ENCODE measurements around the gene CX3CR1.

Gene CX3CR1

DNA sequence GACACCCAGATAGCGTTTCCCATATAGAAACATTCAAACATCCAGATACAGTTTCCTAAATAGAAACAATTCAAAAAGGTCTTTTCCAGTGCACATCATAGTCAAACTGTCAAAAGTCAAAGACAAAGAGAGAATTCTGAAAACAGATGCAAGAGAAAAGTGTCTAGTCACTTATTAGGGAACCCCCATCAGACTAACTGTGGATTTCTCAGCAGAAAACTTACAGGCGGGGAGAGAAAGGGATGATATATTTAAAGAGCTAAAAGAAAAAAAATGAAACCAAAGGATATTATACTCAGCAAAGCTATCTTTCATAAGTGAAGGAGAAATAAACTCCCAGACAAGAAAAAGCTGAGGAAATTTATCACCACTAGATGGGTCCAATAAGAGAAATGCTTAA lies 22.3 kb upstream of the CX3CR1 start:
- no peak overlapping the region for H3K4me3 ChIP-seq (ENCODE audit: low read length)
- no peak for TF ChIP-seq ZNF274 (IDR thresholded peaks at IDR 0.05; ENCODE audit: low read depth, low read length)

DNA sequence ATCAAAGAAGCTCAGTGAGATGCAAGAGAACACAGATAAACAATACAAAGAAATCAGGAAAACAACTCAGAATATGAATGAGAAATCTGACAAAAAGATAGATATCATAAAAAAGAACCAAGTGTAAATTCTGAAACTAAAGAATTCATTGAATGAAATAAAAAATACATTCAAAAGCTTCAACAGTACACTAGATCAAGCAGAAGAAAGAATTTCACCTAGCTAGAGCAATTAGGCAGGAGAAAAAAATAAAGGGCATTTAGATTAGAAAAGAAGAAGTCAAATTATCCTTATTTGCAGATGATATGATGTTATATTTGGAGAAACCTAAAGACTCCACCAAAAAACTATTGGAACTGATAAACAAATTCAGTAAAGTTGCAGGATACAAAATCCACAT lies 19.4 kb upstream of the CX3CR1 start:
- no peak overlapping the region for H3K4me3 ChIP-seq (ENCODE audit: low read length)

DNA sequence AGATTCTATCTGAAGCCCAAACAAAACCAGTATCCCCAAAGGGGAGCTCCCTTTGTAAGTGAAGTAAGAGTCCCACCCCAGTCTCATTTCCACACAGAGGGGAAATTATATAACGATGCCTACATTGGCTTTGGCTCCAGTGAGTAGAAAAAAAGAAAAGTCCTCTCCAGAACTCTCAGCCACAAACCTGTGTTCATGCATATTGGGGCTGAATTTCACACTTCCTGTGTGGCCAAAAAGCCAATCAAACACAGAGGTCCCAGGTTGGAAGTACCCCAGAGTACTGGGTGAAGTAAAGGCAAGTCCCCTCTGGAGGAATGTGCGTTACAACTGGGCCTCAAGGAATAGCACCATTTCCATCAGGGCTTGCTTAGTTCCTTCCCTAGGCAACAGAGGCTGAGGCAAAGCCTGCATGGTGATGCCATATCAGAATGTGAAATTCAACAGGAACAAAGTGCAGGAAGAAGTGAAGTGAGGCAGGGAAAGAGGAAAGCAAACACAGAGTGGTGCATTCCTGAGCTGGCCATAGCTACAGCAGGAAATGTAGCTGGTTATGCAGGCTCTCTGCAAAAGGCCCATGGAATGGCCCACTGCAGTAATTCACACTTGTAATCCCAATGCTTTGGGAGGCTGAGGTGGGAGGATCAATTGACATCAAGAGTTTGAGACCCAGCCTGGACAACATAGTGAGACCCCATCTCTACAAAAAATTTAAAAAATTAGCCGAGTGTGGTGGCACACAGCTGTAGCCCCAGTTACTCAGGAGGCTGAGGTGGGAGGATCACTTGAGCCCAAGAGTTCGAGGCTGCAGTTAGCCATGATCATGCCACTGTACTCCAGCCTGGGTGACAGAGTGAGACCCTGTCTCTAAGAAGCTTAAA lies 16.6 kb upstream of the CX3CR1 start:
- no peak overlapping the region for H3K4me3 ChIP-seq (ENCODE audit: low read length)
- no peak for TF ChIP-seq ZNF274 (IDR thresholded peaks at IDR 0.05; ENCODE audit: low read depth, low read length)

More for the DNA sequence above, 19.4 kb upstream of the CX3CR1 start:
- no peak for TF ChIP-seq ZNF274 (IDR thresholded peaks at IDR 0.05; ENCODE audit: low read depth, low read length)

DNA sequence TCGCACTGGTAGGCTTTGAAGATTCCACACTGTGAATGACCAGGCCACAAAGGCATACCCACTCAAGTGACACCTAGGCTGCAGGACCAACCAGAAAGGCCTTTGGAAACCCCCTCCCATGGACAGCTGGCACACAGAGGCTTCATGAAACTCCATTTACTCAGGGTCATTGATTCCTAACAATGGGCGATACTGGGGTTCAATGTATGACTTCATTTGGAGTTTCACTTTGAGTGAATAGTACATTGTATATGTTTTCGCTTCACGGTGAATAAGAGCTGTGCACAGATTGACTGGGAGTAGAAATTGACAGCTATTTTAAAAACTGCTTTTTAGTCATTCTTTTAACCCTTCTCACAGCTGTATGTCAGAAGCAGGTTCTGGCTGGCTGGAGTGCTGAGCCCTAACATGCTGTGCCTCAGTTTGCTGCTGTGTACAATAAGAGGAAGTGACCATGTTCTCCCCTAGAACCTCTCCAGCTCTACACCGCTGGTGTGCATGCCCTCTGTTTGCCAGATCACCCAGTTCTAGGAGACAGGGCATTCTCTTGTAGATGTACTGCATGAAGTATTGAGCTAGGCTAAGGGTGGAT lies 15.4 kb upstream of the CX3CR1 start:
- no peak overlapping the region for H3K4me3 ChIP-seq (ENCODE audit: low read length)
- TF ChIP-seq ZNF274 (IDR thresholded peaks at IDR 0.05; ENCODE audit: low read depth, low read length) = no peak

DNA sequence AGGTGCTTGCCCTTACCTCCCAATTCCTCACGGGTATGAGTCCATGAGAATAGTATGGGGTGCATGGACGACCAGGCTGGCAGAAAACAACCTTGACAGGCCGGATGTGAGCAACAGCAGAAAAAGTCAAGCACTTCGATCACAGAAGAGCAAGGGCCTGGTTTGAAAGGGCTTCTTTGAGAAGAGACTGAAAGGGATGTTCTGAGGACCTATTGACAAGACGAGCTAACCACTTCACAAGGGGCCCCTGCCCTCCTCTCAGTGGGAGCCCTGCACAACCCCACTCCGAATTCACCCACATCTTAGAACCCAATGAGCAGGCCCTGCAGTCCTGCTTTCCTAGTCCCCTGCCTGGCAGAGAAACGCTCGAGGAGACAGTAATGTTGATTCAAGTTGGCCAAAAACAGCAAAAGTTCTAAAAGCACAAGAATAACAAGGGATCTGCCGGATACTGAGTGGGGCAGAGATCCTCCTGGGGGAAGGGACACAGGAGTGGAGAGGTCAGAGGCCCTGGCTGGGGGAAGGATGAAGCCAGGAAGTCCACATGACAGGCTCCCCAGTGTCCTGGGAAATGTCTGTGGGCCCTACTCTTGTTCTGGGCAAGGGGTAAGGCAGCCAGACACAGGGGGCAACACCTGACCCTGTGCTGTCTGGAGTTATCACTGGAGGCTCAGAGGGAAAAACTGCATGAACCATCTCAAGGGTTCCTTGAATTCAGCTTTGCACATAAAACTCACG lies 14.8 kb upstream of the CX3CR1 start:
- no peak for TF ChIP-seq ZNF274 (IDR thresholded peaks at IDR 0.05; ENCODE audit: low read depth, low read length)
- H3K4me3 ChIP-seq (ENCODE audit: low read length) = no peak overlapping the region

DNA sequence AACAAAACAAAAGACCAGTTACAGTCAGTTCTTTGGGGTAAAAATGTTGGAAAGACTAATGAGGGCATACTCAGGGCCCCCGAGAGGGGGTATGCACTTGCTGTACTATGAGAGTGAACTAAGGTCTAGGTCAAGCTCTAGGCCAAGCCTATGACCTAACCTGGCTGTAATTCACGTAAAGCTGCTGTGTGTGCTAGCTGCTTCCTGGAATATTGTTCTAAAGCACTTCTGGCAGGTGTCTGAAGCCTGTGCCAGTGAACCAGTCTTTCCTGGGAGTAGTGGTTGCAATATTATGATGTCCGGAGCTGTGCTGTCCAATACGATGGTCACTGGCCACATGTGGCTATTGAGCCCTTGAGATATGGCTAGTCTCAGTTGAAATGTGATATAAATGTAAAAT lies 13.1 kb upstream of the CX3CR1 start:
- no peak for TF ChIP-seq ZNF274 (IDR thresholded peaks at IDR 0.05; ENCODE audit: low read depth, low read length)
- no peak overlapping the region for H3K4me3 ChIP-seq (ENCODE audit: low read length)

DNA sequence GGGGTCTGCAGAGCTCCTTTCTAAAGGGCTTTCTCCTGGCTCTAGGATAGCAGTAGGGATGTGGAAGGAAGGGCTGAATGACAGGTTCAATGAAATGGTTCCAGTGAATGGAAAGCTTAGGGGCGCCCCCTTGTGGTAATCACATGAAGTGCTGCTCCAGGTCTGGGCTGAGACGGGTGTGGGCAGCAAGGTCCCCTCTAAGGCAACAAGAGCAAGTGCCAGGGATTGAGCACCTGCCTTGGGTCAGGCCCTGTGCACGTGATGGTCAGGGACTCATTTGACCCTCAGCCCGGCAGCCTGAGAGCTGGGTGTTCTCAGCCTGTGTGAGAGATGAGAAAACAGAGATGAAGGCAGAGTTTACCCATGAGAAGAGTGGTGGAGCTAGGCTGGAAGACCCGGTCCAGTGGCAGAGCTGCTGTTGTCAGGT lies 12.1 kb upstream of the CX3CR1 start:
- H3K4me3 ChIP-seq (ENCODE audit: low read length) = no peak overlapping the region
- no peak for TF ChIP-seq ZNF274 (IDR thresholded peaks at IDR 0.05; ENCODE audit: low read depth, low read length)

DNA sequence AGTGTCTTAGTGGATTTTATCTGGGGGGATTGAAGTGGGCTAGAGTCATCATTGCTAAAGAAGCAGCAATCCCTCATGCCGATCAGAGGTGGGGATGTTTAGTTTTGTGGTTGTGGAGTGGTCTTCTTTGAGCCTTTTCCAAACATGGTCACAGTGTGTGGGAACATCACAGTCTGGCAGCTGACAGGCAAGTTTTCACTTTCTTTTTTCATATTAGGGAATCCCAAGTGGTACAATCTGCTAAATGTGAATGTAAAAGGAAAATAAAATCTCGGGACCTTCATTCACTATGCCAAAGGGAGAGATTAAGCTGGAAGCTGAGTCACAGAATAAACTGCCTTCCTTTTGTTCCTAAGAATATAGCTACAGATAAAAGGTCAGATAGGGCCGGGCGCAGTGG lies 10.4 kb upstream of the CX3CR1 start:
- no peak for TF ChIP-seq ZNF274 (IDR thresholded peaks at IDR 0.05; ENCODE audit: low read depth, low read length)
- no peak overlapping the region for H3K4me3 ChIP-seq (ENCODE audit: low read length)

DNA sequence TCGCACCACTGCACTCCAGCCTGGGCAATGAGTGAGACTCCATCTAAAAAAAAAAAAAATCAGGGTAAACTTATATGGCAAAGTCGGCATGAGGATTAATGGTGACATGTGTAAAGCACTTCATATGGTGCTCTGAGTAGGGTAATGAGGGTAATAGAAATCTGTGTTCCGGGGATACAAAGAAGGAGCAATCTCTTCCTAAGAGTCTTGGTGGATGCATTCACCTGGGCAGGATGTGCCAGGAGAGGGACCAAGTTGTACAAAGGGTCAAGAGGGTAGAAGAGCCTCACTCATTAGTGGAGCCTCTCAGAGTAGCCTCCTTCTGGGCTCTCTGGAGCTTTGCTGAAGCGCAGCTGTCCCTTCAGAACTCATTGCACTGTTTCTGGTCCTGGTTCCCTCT lies 9.3 kb upstream of the CX3CR1 start:
- no peak for TF ChIP-seq ZNF274 (IDR thresholded peaks at IDR 0.05; ENCODE audit: low read depth, low read length)
- no peak overlapping the region for H3K4me3 ChIP-seq (ENCODE audit: low read length)

DNA sequence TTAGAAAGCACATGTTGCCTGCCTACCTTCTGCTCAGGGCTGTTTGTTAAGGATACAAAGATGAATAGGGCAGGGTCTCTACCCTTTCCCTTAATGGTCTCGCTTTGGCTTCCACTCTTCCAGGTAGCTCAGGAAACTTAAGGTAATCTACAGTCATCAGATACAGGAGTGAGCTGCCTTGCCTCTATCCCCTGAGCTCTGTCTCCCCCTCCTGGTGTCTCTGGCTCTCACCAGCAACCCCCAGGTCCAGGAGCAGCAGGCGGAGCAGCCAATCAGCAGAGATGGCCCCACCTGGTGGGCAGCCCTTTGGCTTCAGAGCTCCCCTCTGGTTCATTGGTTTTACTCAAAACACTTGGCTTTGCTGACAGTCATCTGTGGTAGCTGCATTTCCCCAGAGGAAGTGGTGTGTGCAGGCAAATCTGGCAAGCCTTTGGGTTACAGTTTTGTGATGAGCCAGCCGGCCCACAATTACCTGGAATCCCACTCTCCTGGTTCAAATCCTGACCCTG lies 8.5 kb upstream of the CX3CR1 start:
- H3K4me3 ChIP-seq (ENCODE audit: low read length) = no peak overlapping the region
- no peak for TF ChIP-seq ZNF274 (IDR thresholded peaks at IDR 0.05; ENCODE audit: low read depth, low read length)

DNA sequence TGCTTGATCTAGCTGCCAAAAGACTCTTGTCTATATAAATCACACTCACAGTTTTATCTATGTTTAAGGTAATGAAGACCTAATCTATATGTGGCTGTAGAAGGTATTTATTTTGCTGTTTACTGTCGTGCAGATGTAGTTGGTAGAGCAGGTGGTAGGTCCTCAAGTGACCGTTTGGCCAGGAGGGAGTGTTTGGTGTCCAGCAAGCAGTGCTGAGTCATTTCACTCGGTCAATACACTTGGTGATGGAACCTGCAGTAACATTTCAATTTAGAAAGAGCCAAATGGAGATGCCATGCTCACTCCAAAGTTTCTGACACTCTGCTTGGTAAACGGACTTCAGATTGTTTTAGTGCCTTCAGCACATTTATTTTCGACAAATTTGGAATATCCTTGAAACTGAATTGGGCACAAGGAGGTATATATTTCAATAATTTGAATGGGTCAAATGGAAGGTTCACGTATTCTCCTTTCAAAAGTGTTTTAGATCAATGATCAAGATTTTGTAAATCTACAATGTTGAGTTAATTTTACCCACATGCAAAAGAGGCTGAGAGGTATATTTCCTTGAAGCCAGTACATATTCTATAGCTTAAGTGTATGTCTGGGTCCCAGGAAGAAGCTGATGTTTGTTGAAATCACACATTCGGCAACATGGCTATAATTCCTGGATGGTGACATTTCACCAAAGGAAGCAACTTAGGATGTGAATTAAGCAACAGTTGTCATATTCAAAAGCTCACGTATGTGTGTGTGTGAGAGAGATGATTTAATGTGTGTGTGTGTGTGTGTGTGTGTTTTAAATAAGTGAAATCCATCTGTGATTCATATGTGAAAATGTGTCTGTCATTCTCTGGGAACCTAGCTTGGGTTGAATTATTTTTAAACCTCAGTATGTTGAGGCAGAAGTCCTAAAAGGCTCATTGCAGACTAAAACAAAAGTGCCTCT lies 7.7 kb upstream of the CX3CR1 start:
- TF ChIP-seq ZNF274 (IDR thresholded peaks at IDR 0.05; ENCODE audit: low read depth, low read length) = no peak
- H3K4me3 ChIP-seq (ENCODE audit: low read length) = no peak overlapping the region

DNA sequence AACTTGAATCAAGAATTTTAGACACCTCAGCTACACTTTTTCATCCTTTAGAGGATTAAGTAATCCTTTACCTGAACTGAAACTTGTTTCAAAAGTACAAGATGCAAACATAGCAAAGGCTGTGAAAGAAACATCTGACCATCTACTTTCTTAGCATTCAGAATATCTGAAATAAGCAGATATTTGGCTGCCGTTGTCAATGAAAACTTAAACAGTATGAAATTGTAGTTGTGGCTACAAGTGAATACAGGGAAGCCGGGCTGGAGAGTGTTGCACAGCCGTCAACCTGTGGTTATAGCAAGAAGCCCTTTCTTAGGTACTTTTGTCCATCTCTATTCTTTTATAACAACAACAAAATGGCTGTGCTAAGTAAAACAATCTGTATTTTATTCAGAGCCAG lies 6.9 kb upstream of the CX3CR1 start:
- TF ChIP-seq ZNF274 (IDR thresholded peaks at IDR 0.05; ENCODE audit: low read depth, low read length) = no peak
- H3K4me3 ChIP-seq (ENCODE audit: low read length) = no peak overlapping the region

DNA sequence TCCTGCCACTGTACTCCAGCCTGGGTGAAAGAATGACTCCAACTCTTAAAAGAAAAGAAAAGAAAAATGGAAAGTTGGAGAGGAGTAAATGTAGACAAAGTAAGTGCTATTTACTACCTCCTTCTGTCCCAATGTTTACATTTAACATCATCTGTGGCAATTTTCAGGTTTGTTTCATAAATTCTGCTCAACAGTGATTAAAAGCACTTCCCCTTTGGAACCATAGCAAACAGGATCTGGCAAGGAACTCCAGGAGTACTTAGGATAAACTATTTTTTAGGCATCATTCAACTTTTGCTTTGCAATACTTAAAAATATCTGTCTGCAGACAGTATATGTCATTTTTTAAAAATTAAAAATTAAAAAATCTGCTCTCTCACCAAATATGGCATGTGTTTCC lies 5.5 kb upstream of the CX3CR1 start:
- no peak for TF ChIP-seq ZNF274 (IDR thresholded peaks at IDR 0.05; ENCODE audit: low read depth, low read length)
- no peak overlapping the region for H3K4me3 ChIP-seq (ENCODE audit: low read length)
